Hepatocyte (in vitro differentiated cells): ENCODE results near the gene PGR. TPM values are rescaled to one million over a fixed set of nuclear protein-coding genes. Genes with fewer than 3 reads are reported as not detected.

Experiments
- DNase-seq: peaks from one replicate; pipeline ENCODE4 v3.0.0-alpha.2; 2016; ENCODE audit warnings: low spot score
- H2AFZ ChIP-seq: fragments of 200-600 bp; sonication (generic); 2 replicates; pipeline ENCODE4 v1.6.0; 2016; ENCODE audit warnings: antibody characterized with exemption, mild to moderate bottlenecking
- H3K27ac ChIP-seq: fragments of 200-600 bp; sonication (generic); 2 replicates; pipeline ENCODE4 v1.5.1; 2016; ENCODE audit warnings: mild to moderate bottlenecking
- H3K27me3 ChIP-seq: fragments of 200-600 bp; sonication (generic); 2 replicates; pipeline ENCODE4 v1.6.1; 2016
- H3K36me3 ChIP-seq: fragments of 200-600 bp; sonication (generic); replicated peaks from 2 replicates; pipeline ENCODE4 v1.5.1; 2016; ENCODE audit warnings: low read depth; ENCODE audit not compliant: insufficient read depth
- H3K4me1 ChIP-seq: fragments of 200-600 bp; sonication (generic); 2 replicates; pipeline ENCODE4 v1.5.1; 2016; ENCODE audit warnings: mild to moderate bottlenecking, moderate library complexity; ENCODE audit not compliant: insufficient read depth
- H3K4me2 ChIP-seq: fragments of 200-600 bp; sonication (generic); 2 replicates; pipeline ENCODE4 v1.6.0; 2016
- H3K4me3 ChIP-seq: fragments of 200-600 bp; sonication (generic); 2 replicates; pipeline ENCODE4 v1.5.1; 2016; ENCODE audit warnings: mild to moderate bottlenecking
- H3K79me2 ChIP-seq: fragments of 200-600 bp; sonication (generic); 2 replicates; pipeline ENCODE4 v1.6.0; 2017; ENCODE audit warnings: mild to moderate bottlenecking
- H3K9me2 ChIP-seq: fragments of 200-600 bp; sonication (generic); replicated peaks from 2 replicates; pipeline ENCODE4 v1.6.0; 2017; ENCODE audit warnings: mild to moderate bottlenecking; ENCODE audit not compliant: insufficient read depth
- H3K9me3 ChIP-seq: fragments of 200-600 bp; sonication (generic); 2 replicates; pipeline ENCODE4 v1.5.1; 2016; ENCODE audit warnings: low read depth, mild to moderate bottlenecking
- H4K20me1 ChIP-seq: fragments of 200-600 bp; sonication (generic); 2 replicates; pipeline ENCODE4 v1.6.0; 2016; ENCODE audit warnings: mild to moderate bottlenecking; ENCODE audit not compliant: insufficient read depth, poor library complexity, severe bottlenecking
- CTCF ChIP-seq: fragments of 200-600 bp; sonication (generic); IDR thresholded peaks from 2 replicates; pipeline ENCODE4 v1.5.1; 2016; ENCODE audit warnings: antibody characterized with exemption, mild to moderate bottlenecking; ENCODE audit not compliant: poor library complexity
- EZH2 ChIP-seq: fragments of 200-600 bp; sonication (generic); IDR thresholded peaks from 2 replicates; pipeline ENCODE4 v1.6.1; 2016; ENCODE audit warnings: antibody characterized with exemption, mild to moderate bottlenecking, borderline replicate concordance
- EZH2phosphoT487 ChIP-seq: fragments of 200-600 bp; sonication (generic); IDR thresholded peaks from one replicate; pipeline ENCODE4 v1.6.1; 2018; ENCODE audit warnings: antibody characterized with exemption, mild to moderate bottlenecking, low read depth, moderate library complexity; ENCODE audit not compliant: unreplicated experiment, severe bottlenecking
- WGBS: methylation state at CpG from one replicate; pipeline ENCODE4 v1.1.6; 2016; ENCODE audit warnings: low lambda C conversion rate; ENCODE audit errors: missing lambda C conversion rate; 5-methylcytosine and 5-hydroxymethylcytosine counted together
- polyA plus RNA-seq: library from polyadenylated mRNA; unstranded; fragments of >200 nt; fragmentation: Nextera tagmentation; extraction: Ambion mirVana; gene quantifications from 2 replicates; pipeline ENCODE4 v1.2.1, GENCODE V29; 2016
- total RNA-seq: library from RNA; depleted of rRNA; stranded (reverse); fragments of >200 nt; gene quantifications from 2 replicates; pipeline ENCODE4 v1.2.3, GENCODE V29; 2014

Gene PGR
- total and polyA plus RNA-seq, 2 experiments from 2014 or later = 0.39 to 0.50 TPM

DNA sequence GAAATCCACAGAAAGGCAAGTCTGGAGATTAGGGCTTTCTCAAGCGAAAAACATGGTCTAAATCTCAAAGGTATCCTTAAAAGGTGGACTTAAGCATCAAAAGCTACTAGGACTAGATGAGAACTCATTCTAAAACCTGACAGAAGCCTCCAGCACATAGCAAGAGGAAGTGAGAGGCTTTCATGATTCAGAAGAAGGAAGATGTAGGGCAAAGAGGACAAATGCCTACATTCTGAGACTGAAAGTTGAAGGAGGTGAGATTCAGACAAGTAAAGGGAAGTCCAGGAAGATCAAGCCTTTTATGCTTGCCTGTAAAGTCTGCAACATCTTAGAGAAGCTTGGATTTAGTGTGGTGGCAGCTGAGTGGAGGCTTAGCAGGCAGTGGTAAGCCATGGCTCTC lies 98.9 kb downstream of the PGR start:
- DNase-seq = no peak
- Histone ChIP-seq H2AFZ (no peak overlapping the region), H3K9me2 (no peaks in the 10 kb centered on the region), H3K79me2 (no peaks in the 10 kb centered on the region), H3K4me2 (no peak overlapping the region), H3K27me3 (no peaks in the 10 kb centered on the region), H3K36me3 (no peaks in the 10 kb centered on the region), H3K4me1 (no peaks in the 10 kb centered on the region), H3K9me3 (no peaks in the 10 kb centered on the region), H3K27ac (no peak overlapping the region), H4K20me1 (no peaks in the 10 kb centered on the region), H3K4me3 (no peak overlapping the region)
- TF ChIP-seq CTCF (no peak), EZH2 (no peak), EZH2phosphoT487 (no peak)
- 87% methylated on average over 1 of the region's 1 CpG for WGBS

- Histone ChIP-seq H3K4me2 (no peak overlapping the region), H3K36me3 (no peaks in the 10 kb centered on the region), H3K79me2 (no peaks in the 10 kb centered on the region), H3K27me3 (no peaks in the 10 kb centered on the region), H3K9me3 (no peaks in the 10 kb centered on the region), H3K4me3 (no peak overlapping the region), H2AFZ (no peak overlapping the region), H3K9me2 (no peaks in the 10 kb centered on the region), H4K20me1 (no peaks in the 10 kb centered on the region), H3K4me1 (no peaks in the 10 kb centered on the region), H3K27ac (no peak overlapping the region)
- 85% methylated on average over 3 of the region's 3 CpGs for WGBS
- TF ChIP-seq CTCF (no peak), EZH2phosphoT487 (no peak), EZH2 (no peak)
- DNase-seq = no peak
These were observed 99.6 kb downstream of the PGR start for GRCh38 chr11:101030015-101030414.

DNA sequence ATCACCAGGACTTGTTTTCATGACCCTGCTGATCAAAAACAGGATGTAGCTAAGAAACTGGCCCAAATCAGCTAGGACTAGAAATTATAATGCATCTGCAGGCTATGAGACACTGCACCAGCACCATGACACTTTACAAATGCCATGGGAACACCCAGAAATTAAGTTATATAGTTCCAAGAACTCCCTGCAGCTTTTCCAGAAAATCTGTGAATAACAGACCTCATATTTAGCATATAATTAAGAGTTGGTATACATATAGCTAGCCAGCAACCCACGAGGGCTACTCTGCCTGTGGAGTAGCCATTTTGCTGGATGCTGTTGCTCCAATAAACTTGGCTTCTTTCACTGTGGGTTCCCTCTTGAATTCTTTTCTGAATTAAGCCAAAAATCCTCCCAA lies 101.0 kb downstream of the PGR start:
- no peak for DNase-seq
- WGBS = 62% methylated on average over 1 of the region's 1 CpG

More for the DNA sequence above, 101.0 kb downstream of the PGR start:
- H3K9me3 ChIP-seq = no peaks in the 10 kb centered on the region
- TF ChIP-seq EZH2phosphoT487 (no peak), CTCF (no peak), EZH2 (no peak)
- H3K4me2 ChIP-seq = no peak overlapping the region
- H4K20me1 ChIP-seq = no peaks in the 10 kb centered on the region
- H3K27me3 ChIP-seq = no peaks in the 10 kb centered on the region
- no peaks in the 10 kb centered on the region for H3K9me2 ChIP-seq
- H3K36me3 ChIP-seq = no peaks in the 10 kb centered on the region
- H3K4me3 ChIP-seq = no peak overlapping the region
- H3K79me2 ChIP-seq = no peaks in the 10 kb centered on the region
- no peak overlapping the region for H3K27ac ChIP-seq
- no peaks in the 10 kb centered on the region for H3K4me1 ChIP-seq
- H2AFZ ChIP-seq = no peak overlapping the region
